ENCODE measurements around the gene SLC9A9.
A peak's percentile ranks its signal among the peaks of the same experiment; 100 is the strongest.
"Not testable (repeated sequence)": the region's sequence is repeated elsewhere in the genome, so short reads cannot be mapped to it uniquely, and the experiment has no call there.

SLC9A9 gene

GRCh38 chr3:143288944-143289343 lies 559.3 kb downstream of the SLC9A9 start:
- DNase-seq: no peak
- H3K27me3 Mint-ChIP-seq: no peaks in the 10 kb centered on the region
- no peaks in the 10 kb centered on the region for H3K36me3 Mint-ChIP-seq (ENCODE audit: low read depth)
- H3K4me3 Mint-ChIP-seq: no peak overlapping the region
- H3K27ac Mint-ChIP-seq: no peak overlapping the region
- no peaks in the 10 kb centered on the region for H3K9me3 Mint-ChIP-seq
- H3K4me1 Mint-ChIP-seq (ENCODE audit: low read depth): peaks cover 4% of the 10 kb centered on the region

GRCh38 chr3:143287403-143287802 lies 560.9 kb downstream of the SLC9A9 start:
- Mint-ChIP-seq H3K27ac (no peak overlapping the region), H3K27me3 (no peaks in the 10 kb centered on the region), H3K4me3 (no peak overlapping the region), H3K4me1 (ENCODE audit: low read depth) (peaks cover 15% of the 10 kb centered on the region), H3K36me3 (ENCODE audit: low read depth) (no peaks in the 10 kb centered on the region), H3K9me3 (no peaks in the 10 kb centered on the region)
- no peak for DNase-seq

GRCh38 chr3:143286392-143287010 lies 561.8 kb downstream of the SLC9A9 start:
- Mint-ChIP-seq H3K9me3 (no peaks in the 10 kb centered on the region), H3K4me1 (ENCODE audit: low read depth) (peaks cover 21% of the 10 kb centered on the region), H3K36me3 (ENCODE audit: low read depth) (no peaks in the 10 kb centered on the region), H3K27ac (no peak overlapping the region), H3K27me3 (no peaks in the 10 kb centered on the region), H3K4me3 (no peak overlapping the region)
- DNase-seq: no peak

- H3K36me3 Mint-ChIP-seq (ENCODE audit: low read depth): no peaks in the 10 kb centered on the region
- peak overlapping the region; percentile 50 for H3K27ac Mint-ChIP-seq
- peaks cover 2% of the 10 kb centered on the region for H3K9me3 Mint-ChIP-seq
- DNase-seq: no peak
- no peaks in the 10 kb centered on the region for H3K27me3 Mint-ChIP-seq
- H3K4me1 Mint-ChIP-seq (ENCODE audit: low read depth): peaks cover 26% of the 10 kb centered on the region
- H3K4me3 Mint-ChIP-seq: no peak overlapping the region
Measured at GRCh38 chr3:143283432-143284128, 564.7 kb downstream of the SLC9A9 start.

- no peaks in the 10 kb centered on the region for H3K27me3 Mint-ChIP-seq
- H3K27ac Mint-ChIP-seq: no peak overlapping the region
Measured at GRCh38 chr3:143280984-143281383, 567.3 kb downstream of the SLC9A9 start.

GRCh38 chr3:143279567-143279966 lies 568.7 kb downstream of the SLC9A9 start:
- not testable (repeated sequence) for H3K27ac Mint-ChIP-seq; H3K9me3 Mint-ChIP-seq; H3K36me3 Mint-ChIP-seq (ENCODE audit: low read depth); H3K27me3 Mint-ChIP-seq; DNase-seq; H3K4me3 Mint-ChIP-seq
- peaks cover 48% of the 10 kb centered on the region for H3K4me1 Mint-ChIP-seq (ENCODE audit: low read depth)

More at GRCh38 chr3:143280984-143281383, 567.3 kb downstream of the SLC9A9 start:
- H3K4me3 Mint-ChIP-seq: no peak overlapping the region
- no peaks in the 10 kb centered on the region for H3K36me3 Mint-ChIP-seq (ENCODE audit: low read depth)
- peaks cover 47% of the 10 kb centered on the region for H3K4me1 Mint-ChIP-seq (ENCODE audit: low read depth)
- H3K9me3 Mint-ChIP-seq: peaks cover 2% of the 10 kb centered on the region
- DNase-seq: no peak

- no peaks in the 10 kb centered on the region for H3K36me3 Mint-ChIP-seq (ENCODE audit: low read depth)
- H3K9me3 Mint-ChIP-seq: peaks cover 2% of the 10 kb centered on the region
- no peaks in the 10 kb centered on the region for H3K27me3 Mint-ChIP-seq
- DNase-seq: no peak
- no peak overlapping the region for H3K27ac Mint-ChIP-seq
- H3K4me3 Mint-ChIP-seq: no peak overlapping the region
- H3K4me1 Mint-ChIP-seq (ENCODE audit: low read depth): peaks cover 44% of the 10 kb centered on the region
Measured at GRCh38 chr3:143278721-143279120, 569.5 kb downstream of the SLC9A9 start.

- H3K36me3 Mint-ChIP-seq (ENCODE audit: low read depth): no peaks in the 10 kb centered on the region
- no peak overlapping the region for H3K4me3 Mint-ChIP-seq
- H3K9me3 Mint-ChIP-seq: peaks cover 2% of the 10 kb centered on the region
- H3K27me3 Mint-ChIP-seq: no peaks in the 10 kb centered on the region
- H3K27ac Mint-ChIP-seq: no peak overlapping the region
- no peak for DNase-seq
- H3K4me1 Mint-ChIP-seq (ENCODE audit: low read depth): peaks cover 35% of the 10 kb centered on the region
Measured at GRCh38 chr3:143277531-143277930, 570.7 kb downstream of the SLC9A9 start.

- Mint-ChIP-seq H3K9me3 (peaks cover 2% of the 10 kb centered on the region), H3K36me3 (ENCODE audit: low read depth) (no peaks in the 10 kb centered on the region), H3K27me3 (no peaks in the 10 kb centered on the region), H3K4me3 (no peak overlapping the region), H3K27ac (peak overlapping the region; percentile 73), H3K4me1 (ENCODE audit: low read depth) (peaks cover 30% of the 10 kb centered on the region)
- DNase-seq: no peak
Measured at GRCh38 chr3:143276592-143276991, 571.7 kb downstream of the SLC9A9 start.

GRCh38 chr3:143273975-143274690 lies 574.1 kb downstream of the SLC9A9 start:
- peaks cover 29% of the 10 kb centered on the region for H3K4me1 Mint-ChIP-seq (ENCODE audit: low read depth)
- H3K36me3 Mint-ChIP-seq (ENCODE audit: low read depth): no peaks in the 10 kb centered on the region
- H3K9me3 Mint-ChIP-seq: no peaks in the 10 kb centered on the region
- no peak overlapping the region for H3K4me3 Mint-ChIP-seq
- no peak for DNase-seq
- H3K27ac Mint-ChIP-seq: no peak overlapping the region
- H3K27me3 Mint-ChIP-seq: no peaks in the 10 kb centered on the region

- H3K4me1 Mint-ChIP-seq (ENCODE audit: low read depth): peaks cover 5% of the 10 kb centered on the region
- no peak for DNase-seq
- no peaks in the 10 kb centered on the region for H3K27me3 Mint-ChIP-seq
- no peak overlapping the region for H3K4me3 Mint-ChIP-seq
- H3K36me3 Mint-ChIP-seq (ENCODE audit: low read depth): no peaks in the 10 kb centered on the region
- H3K27ac Mint-ChIP-seq: no peak overlapping the region
- no peaks in the 10 kb centered on the region for H3K9me3 Mint-ChIP-seq
Measured at GRCh38 chr3:143271136-143271535, 577.1 kb downstream of the SLC9A9 start.

- no peak for DNase-seq
- no peaks in the 10 kb centered on the region for H3K36me3 Mint-ChIP-seq (ENCODE audit: low read depth)
- H3K27me3 Mint-ChIP-seq: no peaks in the 10 kb centered on the region
- no peak overlapping the region for H3K4me3 Mint-ChIP-seq
- peaks cover 1% of the 10 kb centered on the region for H3K4me1 Mint-ChIP-seq (ENCODE audit: low read depth)
- H3K27ac Mint-ChIP-seq: no peak overlapping the region
- H3K9me3 Mint-ChIP-seq: no peaks in the 10 kb centered on the region
Measured at GRCh38 chr3:143269741-143270140, 578.5 kb downstream of the SLC9A9 start.

GRCh38 chr3:143267989-143268388 lies 580.3 kb downstream of the SLC9A9 start:
- Mint-ChIP-seq H3K9me3 (no peaks in the 10 kb centered on the region), H3K27ac (no peak overlapping the region), H3K36me3 (ENCODE audit: low read depth) (no peaks in the 10 kb centered on the region), H3K4me1 (ENCODE audit: low read depth) (peaks cover 1% of the 10 kb centered on the region), H3K4me3 (no peak overlapping the region), H3K27me3 (no peaks in the 10 kb centered on the region)
- no peak for DNase-seq

GRCh38 chr3:143266927-143267326 lies 581.3 kb downstream of the SLC9A9 start:
- DNase-seq: no peak
- Mint-ChIP-seq H3K4me3 (no peak overlapping the region), H3K36me3 (ENCODE audit: low read depth) (no peaks in the 10 kb centered on the region), H3K4me1 (ENCODE audit: low read depth) (peaks cover 1% of the 10 kb centered on the region), H3K27ac (no peak overlapping the region), H3K9me3 (no peaks in the 10 kb centered on the region), H3K27me3 (no peaks in the 10 kb centered on the region)

GRCh38 chr3:143266511-143266910 lies 581.8 kb downstream of the SLC9A9 start:
- Mint-ChIP-seq H3K4me1 (ENCODE audit: low read depth) (peaks cover 1% of the 10 kb centered on the region), H3K4me3 (no peak overlapping the region), H3K9me3 (no peaks in the 10 kb centered on the region), H3K27ac (no peak overlapping the region), H3K27me3 (no peaks in the 10 kb centered on the region), H3K36me3 (ENCODE audit: low read depth) (no peaks in the 10 kb centered on the region)
- no peak for DNase-seq

All from activated T-cell treated with anti-CD3 and anti-CD28 coated beads, Interleukin-2, amount 50 U/mL, for 24 hours (primary cell).